Activated B cell treated with CpG ODN at 0.5 μM for 24 hours (primary cell): ENCODE results near the gene TACO1. TPM values are rescaled to one million over a fixed set of nuclear protein-coding genes. Genes with fewer than 3 reads are reported as not detected.

Experiments
- ATAC-seq: fragments of 200-7000 bp; cut with Tn5 transposase; one replicate; pipeline ENCODE4 v1.10.0; 2021; ENCODE audit warnings: low read depth, mild to moderate bottlenecking, moderate library complexity
- CTCF ChIA-PET: fragments of 350-600 bp; sonication (Branson Sonifier 250); formaldehyde crosslinking; loops from one replicate; lab custom pipeline; 2021; ENCODE audit warnings: antibody characterized with exemption; lab: Charles Lee
- POLR2A ChIA-PET: fragments of 350-600 bp; sonication (Branson Sonifier 250); formaldehyde crosslinking; loops from one replicate; lab custom pipeline; 2021; ENCODE audit warnings: antibody characterized with exemption; lab: Charles Lee
- DNase-seq: peaks from one replicate; pipeline ENCODE4 v3.0.0; 2022
- H3K27ac Mint-ChIP-seq: one replicate; pipeline ENCODE4 v1.8.0; 2020; ENCODE audit warnings: mixed read lengths
- H3K27me3 Mint-ChIP-seq: one replicate; pipeline ENCODE4 v1.8.0; 2021; ENCODE audit warnings: mixed read lengths
- H3K36me3 Mint-ChIP-seq: one replicate; pipeline ENCODE4 v1.8.0; 2021; ENCODE audit warnings: low read depth, mixed read lengths
- H3K4me1 Mint-ChIP-seq: one replicate; pipeline ENCODE4 v1.8.0; 2021; ENCODE audit warnings: mixed read lengths
- H3K4me3 Mint-ChIP-seq: one replicate; pipeline ENCODE4 v1.8.0; 2020; ENCODE audit warnings: mild to moderate bottlenecking, mixed read lengths
- H3K9me3 Mint-ChIP-seq: one replicate; pipeline ENCODE4 v1.8.0; 2020; ENCODE audit warnings: mixed read lengths
- CTCF ChIP-seq: fragments of 200-600 bp; IDR thresholded peaks from one replicate; pipeline ENCODE4 v1.8.0; 2022; ENCODE audit warnings: antibody characterized with exemption, mild to moderate bottlenecking
- intact Hi-C: fragments of 100-400 bp; cut with micrococcal nuclease; formaldehyde crosslinking; loops from one replicate; pipeline ENCODE4 v1.15.1; 2024
- total RNA-seq: library from RNA; stranded (reverse); gene quantifications from 2 replicates; pipeline ENCODE4 v1.2.3, GENCODE V29; 2022

The TACO1 gene
- 19.1 and 23.5 TPM in 2 replicates for total RNA-seq

- Mint-ChIP-seq H3K4me3 (peak within 1 kb of the TSS; percentile 89), H3K4me1 (peaks cover 17% of the 10 kb centered on the region), H3K27ac (peak within 1 kb of the TSS; percentile 76), H3K27me3 (no peaks in the 10 kb centered on the region), H3K36me3 (peaks cover 24% of the 10 kb centered on the region), H3K9me3 (no peaks in the 10 kb centered on the region)
- CTCF ChIA-PET, result interaction anchor here (0.8 to 3.0 kb wide), 3 partner anchors 12 to 176 kb away, joined by 3 to 17 read pairs (median 4); no protein-coding TSS in a partner anchor
- ATAC-seq (peak; percentile 99), DNase-seq (peak; percentile 80)
- no peak for TF ChIP-seq CTCF
- intact Hi-C loops, result loop anchor here (1.0 kb wide), 2 partner anchors 21 to 51 kb away; partner anchors contain the start of genes DCAF7 and MAP3K3
- POLR2A ChIA-PET, result interaction anchor here (0.5 to 2.9 kb wide), 11 partner anchors 10 to 1052 kb away, joined by 3 to 15 read pairs (median 4); partner anchors contain the start of genes DCAF7 and MAP3K3
Measured at GRCh38 chr17:63600569-63601438, at the start of gene TACO1. TACO1 (plus strand) TSS chr17:63600895; CDS start chr17:63601084, 189 bp downstream.

- no peak for DNase-seq
- ChIA-PET CTCF (no interaction called here), POLR2A (interaction anchor here (0.6 to 1.9 kb wide), 5 partner anchors 11 to 287 kb away, joined by 3 to 15 read pairs (median 4); partner anchors contain the start of genes CCDC47 and DDX42)
- Mint-ChIP-seq H3K27ac (no peak overlapping the region), H3K27me3 (no peaks in the 10 kb centered on the region), H3K4me3 (peak overlapping the region; percentile 99), H3K36me3 (peaks cover 34% of the 10 kb centered on the region), H3K4me1 (peaks cover 72% of the 10 kb centered on the region), H3K9me3 (no peaks in the 10 kb centered on the region)
- no peak for ATAC-seq
- intact Hi-C loops, result loop anchor here (5.0 kb wide), 2 partner anchors 585 to 955 kb away; partner anchors contain the start of genes CEP95, DDX5 and TANC2
- TF ChIP-seq CTCF, result no peak
Measured at GRCh38 chr17:63552211-63552610, 48.5 kb upstream of the TACO1 start.

GRCh38 chr17:63555500-63556156, 45.1 kb upstream of the TACO1 start:
- ChIA-PET POLR2A (interaction anchor here (1.3 kb wide), 1 partner anchor 10 kb away, joined by 3 read pairs; no protein-coding TSS in a partner anchor), CTCF (no interaction called here)
- peaks cover 74% of the 10 kb centered on the region for H3K4me1 Mint-ChIP-seq
- no peak for TF ChIP-seq CTCF
- DNase-seq (no peak), ATAC-seq (no peak)
- H3K27me3 Mint-ChIP-seq, result no peaks in the 10 kb centered on the region
- peaks cover 34% of the 10 kb centered on the region for H3K36me3 Mint-ChIP-seq
- no peak overlapping the region for H3K27ac Mint-ChIP-seq
- intact Hi-C loops, result no loop called here
- H3K9me3 Mint-ChIP-seq, result no peaks in the 10 kb centered on the region
- no peak overlapping the region for H3K4me3 Mint-ChIP-seq

DNA sequence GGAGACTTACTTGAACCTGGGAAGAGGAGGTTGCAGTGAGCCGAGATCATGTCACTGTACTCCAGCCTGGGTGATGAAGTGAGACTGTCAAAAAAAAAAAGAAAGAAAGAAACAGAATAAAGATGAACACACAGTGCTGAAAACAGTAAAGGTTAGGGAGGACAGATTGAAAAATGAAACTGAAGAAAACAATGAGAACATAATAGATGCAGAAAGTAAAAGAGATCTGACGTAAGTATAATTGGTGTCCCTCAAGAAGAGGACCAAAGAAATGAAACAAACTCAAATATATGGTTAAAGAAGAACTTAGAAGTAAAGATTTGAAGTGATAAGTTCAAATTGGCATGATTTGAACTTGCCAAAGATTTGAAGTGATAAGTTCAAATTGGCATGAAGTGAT, 43.3 kb upstream of the TACO1 start:
- H3K9me3 Mint-ChIP-seq, result no peaks in the 10 kb centered on the region
- H3K4me1 Mint-ChIP-seq, result peaks cover 70% of the 10 kb centered on the region
- H3K27me3 Mint-ChIP-seq, result no peaks in the 10 kb centered on the region
- H3K27ac Mint-ChIP-seq, result no peak overlapping the region
- ChIA-PET POLR2A (no interaction called here), CTCF (no interaction called here)
- no peak for ATAC-seq
- H3K36me3 Mint-ChIP-seq, result peaks cover 24% of the 10 kb centered on the region
- intact Hi-C loops, result no loop called here
- no peak overlapping the region for H3K4me3 Mint-ChIP-seq
- TF ChIP-seq CTCF, result no peak
- no peak for DNase-seq
